H1 (cell line): ENCODE measurements around the gene CYP2W1. TPM values are rescaled to one million over a fixed set of nuclear protein-coding genes. Genes with fewer than 3 reads are reported as not detected.

Source experiments
- CTCF ChIA-PET: fragments of 300-600 bp; sonication (Branson Sonifier 250); formaldehyde crosslinking; loops from one replicate; lab custom pipeline; 2021; ENCODE audit not compliant: partially characterized antibody; lab: Charles Lee
- POLR2A ChIA-PET: fragments of 300-600 bp; sonication (Branson Sonifier 250); formaldehyde crosslinking; loops from one replicate; lab custom pipeline; 2021; ENCODE audit warnings: inconsistent platforms; ENCODE audit not compliant: partially characterized antibody; lab: Charles Lee
- DNase-seq, 2 experiments: peaks; one replicate each; pipeline versions ENCODE4 v3.0.0 to v3.0.0-alpha.2; 2010 to 2022; ENCODE audit warnings: low spot score in 2 of 2, low read depth in 1 of 2, mixed read lengths in 1 of 2
- FAIRE-seq: peaks from 2 replicates; lab custom pipeline; 2011; peaks lifted over from hg19 to GRCh38; lab: Jason Lieb, UNC
- H2AFZ ChIP-seq: 2 replicates; pipeline ENCODE4 v1.8.1; 2012; ENCODE audit warnings: low read length, inconsistent platforms
- H2AK5ac ChIP-seq: 2 replicates; pipeline ENCODE4 v1.6.1; 2013; ENCODE audit warnings: low read depth, low read length
- H2BK120ac ChIP-seq: replicated peaks from 2 replicates; pipeline ENCODE3; 2013; ENCODE audit warnings: low read depth, low read length, inconsistent platforms
- H2BK12ac ChIP-seq: 2 replicates; pipeline ENCODE4 v1.6.1; 2013; ENCODE audit warnings: low read depth, low read length
- H2BK15ac ChIP-seq: 2 replicates; pipeline ENCODE4 v1.6.1; 2013; ENCODE audit warnings: low read length
- H2BK20ac ChIP-seq: 2 replicates; pipeline ENCODE4 v1.6.1; 2013; ENCODE audit warnings: low read length
- H2BK5ac ChIP-seq: 2 replicates; pipeline ENCODE4 v1.6.1; 2013; ENCODE audit warnings: low read depth, low read length
- H3K14ac ChIP-seq: 2 replicates; pipeline ENCODE4 v1.6.1; 2013; ENCODE audit warnings: inconsistent platforms; ENCODE audit not compliant: insufficient read length
- H3K18ac ChIP-seq: 2 replicates; pipeline ENCODE4 v1.6.1; 2013; ENCODE audit warnings: low read length; ENCODE audit errors: extremely low read depth
- H3K23ac ChIP-seq: 2 replicates; pipeline ENCODE4 v1.6.1; 2013; ENCODE audit warnings: inconsistent platforms; ENCODE audit not compliant: insufficient read length
- H3K23me2 ChIP-seq: 2 replicates; pipeline ENCODE4 v1.6.1; 2013; ENCODE audit warnings: low read depth, low read length
- H3K27ac ChIP-seq: 2 replicates; pipeline ENCODE4 v1.6.1; 2011; ENCODE audit warnings: low read depth, low read length, inconsistent platforms
- H3K27me3 ChIP-seq, 4 experiments: replicated peaks in 1 of 4; 1 replicate in 1 of 4; 2 replicates in 3 of 4; pipeline versions ENCODE4 v1.6.1 to v1.8.1; 2011 to 2013; ENCODE audit warnings: low read length in 3 of 4, mild to moderate bottlenecking in 3 of 4, inconsistent platforms in 2 of 4, mixed read lengths in 2 of 4, moderate library complexity in 1 of 4; ENCODE audit not compliant: control insufficient read depth in 3 of 4, insufficient read depth in 3 of 4; ENCODE audit errors: extremely low read depth in 1 of 4
- H3K36me3 ChIP-seq, 4 experiments: 2 replicates each; pipeline versions ENCODE4 v1.6.1 to v1.8.1; 2011 to 2013; ENCODE audit warnings: mild to moderate bottlenecking in 4 of 4, low read length in 3 of 4, moderate library complexity in 2 of 4, control low read depth in 1 of 4, inconsistent platforms in 1 of 4; ENCODE audit not compliant: insufficient read depth in 4 of 4, control insufficient read depth in 2 of 4
- H3K4ac ChIP-seq: replicated peaks from 2 replicates; pipeline ENCODE3; 2013; ENCODE audit warnings: low read length, low read depth, mixed read lengths, inconsistent platforms; ENCODE audit not compliant: insufficient read length
- H3K4me1 ChIP-seq, 4 experiments: replicated peaks in 1 of 4; 1 replicate in 1 of 4; 2 replicates in 3 of 4; pipeline versions ENCODE4 v1.6.1 to v1.8.1; 2011 to 2013; ENCODE audit warnings: low read length in 3 of 4, inconsistent platforms in 2 of 4, mixed read lengths in 1 of 4; ENCODE audit not compliant: insufficient read depth in 4 of 4, control insufficient read depth in 3 of 4
- H3K4me2 ChIP-seq, 2 experiments: 2 replicates each; pipeline versions ENCODE4 v1.6.1 to v1.8.1; 2011 to 2013; ENCODE audit warnings: low read depth in 2 of 2, low read length in 2 of 2, control low read depth in 1 of 2, inconsistent platforms in 1 of 2, mild to moderate bottlenecking in 1 of 2; ENCODE audit not compliant: insufficient read depth in 1 of 2
- H3K4me3 ChIP-seq, 4 experiments: fragments of 200-600, 300-600 bp in 1 of 4; sonication (generic), shearing (Covaris generic), sonication (Bioruptor Twin) in 1 of 4; 2 replicates each; pipeline versions ENCODE4 v1.5.1 to v1.8.1; 2011 to 2016; ENCODE audit warnings: low read length in 4 of 4, low read depth in 3 of 4, control low read depth in 2 of 4, inconsistent platforms in 2 of 4, mild to moderate bottlenecking in 2 of 4, mixed read lengths in 1 of 4, moderate library complexity in 1 of 4; ENCODE audit not compliant: insufficient read depth in 2 of 4; ENCODE audit errors: extremely low read depth in 1 of 4
- H3K56ac ChIP-seq: replicated peaks from 2 replicates; pipeline ENCODE3; 2013; ENCODE audit warnings: low read depth, mild to moderate bottlenecking, mixed read lengths, low read length, inconsistent platforms; ENCODE audit not compliant: insufficient read length
- H3K79me1 ChIP-seq: 2 replicates; pipeline ENCODE4 v1.6.1; 2013; ENCODE audit warnings: low read depth, low read length, control low read depth
- H3K79me2 ChIP-seq, 2 experiments: 2 replicates each; pipeline versions ENCODE4 v1.6.1 to v1.8.1; 2012 to 2013; ENCODE audit warnings: low read length in 2 of 2, mild to moderate bottlenecking in 2 of 2, inconsistent platforms in 1 of 2; ENCODE audit not compliant: insufficient read depth in 2 of 2, control insufficient read depth in 1 of 2
- H3K9ac ChIP-seq, 4 experiments: replicated peaks in 1 of 4; 1 replicate in 1 of 4; 2 replicates in 3 of 4; pipeline versions ENCODE4 v1.6.1 to v1.8.1; 2011 to 2013; ENCODE audit warnings: low read depth in 3 of 4, low read length in 3 of 4, control low read depth in 2 of 4, mild to moderate bottlenecking in 2 of 4, moderate library complexity in 2 of 4, inconsistent platforms in 1 of 4; ENCODE audit errors: extremely low read depth in 1 of 4
- H3K9me3 ChIP-seq, 2 experiments: 2 replicates each; pipeline versions ENCODE4 v1.6.1 to v1.8.1; 2012 to 2013; ENCODE audit warnings: mild to moderate bottlenecking in 2 of 2, moderate library complexity in 2 of 2, control low read depth in 1 of 2, inconsistent platforms in 1 of 2, low read depth in 1 of 2, low read length in 1 of 2, mixed read lengths in 1 of 2; ENCODE audit not compliant: insufficient read depth in 2 of 2
- H4K20me1 ChIP-seq, 2 experiments: replicated peaks in 1 of 2; 2 replicates each; pipeline versions ENCODE3 to v1.8.1; 2011 to 2013; ENCODE audit warnings: inconsistent platforms in 2 of 2, low read length in 2 of 2, mild to moderate bottlenecking in 1 of 2; ENCODE audit not compliant: insufficient read depth in 2 of 2, control insufficient read depth in 1 of 2
- H4K5ac ChIP-seq: 2 replicates; pipeline ENCODE4 v1.6.1; 2013; ENCODE audit warnings: low read length, low read depth, mixed read lengths, inconsistent platforms; ENCODE audit not compliant: insufficient read length
- H4K8ac ChIP-seq: 2 replicates; pipeline ENCODE4 v1.8.0; 2013; ENCODE audit warnings: mild to moderate bottlenecking, moderate library complexity, low read length, inconsistent platforms; ENCODE audit not compliant: insufficient read depth; ENCODE audit errors: extremely low read depth
- H4K91ac ChIP-seq: replicated peaks from 2 replicates; pipeline ENCODE3; 2013; ENCODE audit warnings: low read length, mixed read lengths, inconsistent platforms; ENCODE audit not compliant: insufficient read length
- CBX5 ChIP-seq: fragments of 300-800, 300-1000 bp; sonication (generic); IDR thresholded peaks from 2 replicates; pipeline ENCODE4 v1.7.1; 2016; ENCODE audit warnings: antibody characterized with exemption, low read length, low read depth
- CREB1 ChIP-seq: IDR thresholded peaks from 2 replicates; pipeline ENCODE4 v1.6.1; 2012; ENCODE audit warnings: inconsistent platforms
- JUND ChIP-seq: IDR thresholded peaks from 2 replicates; pipeline ENCODE4 v1.6.1; 2011; ENCODE audit warnings: mild to moderate bottlenecking, improper control_type of control experiment, low read length
- KDM1A ChIP-seq: fragments of 200-600, 300-600 bp; sonication (generic); IDR thresholded peaks from 2 replicates; pipeline ENCODE4 v1.7.1; 2016; ENCODE audit warnings: mild to moderate bottlenecking, low read length, borderline replicate concordance
- KDM5A ChIP-seq: fragments of 200-600 bp; IDR thresholded peaks from 2 replicates; pipeline ENCODE4 v1.7.1; 2012; ENCODE audit warnings: mild to moderate bottlenecking, low read length, inconsistent platforms, mixed read lengths
- POLR2AphosphoS5 ChIP-seq: IDR thresholded peaks from 2 replicates; pipeline ENCODE4 v1.6.1; 2011; ENCODE audit warnings: low read depth, low read length
- RAD21 ChIP-seq, 2 experiments: IDR thresholded peaks in 1 of 2; conservative IDR thresholded peaks in 1 of 2; 2 replicates each; pipeline ENCODE4 v1.6.1; 2011; ENCODE audit warnings: low read depth in 2 of 2, low read length in 2 of 2, improper control_type of control experiment in 1 of 2, inconsistent platforms in 1 of 2, mild to moderate bottlenecking in 1 of 2, moderate library complexity in 1 of 2
- RBBP5 ChIP-seq: IDR thresholded peaks from 2 replicates; pipeline ENCODE4 v1.7.1; 2012; ENCODE audit warnings: low read depth, mild to moderate bottlenecking, inconsistent platforms, low read length, moderate library complexity, borderline replicate concordance
- SIN3A ChIP-seq, 2 experiments: IDR thresholded peaks in 1 of 2; conservative IDR thresholded peaks in 1 of 2; 2 replicates each; pipeline ENCODE4 v1.6.1; 2011 to 2012; ENCODE audit warnings: low read length in 2 of 2, improper control_type of control experiment in 1 of 2, low read depth in 1 of 2, mild to moderate bottlenecking in 1 of 2
- TCF12 ChIP-seq: IDR thresholded peaks from 2 replicates; pipeline ENCODE4 v1.6.1; 2011; ENCODE audit warnings: low read depth, mild to moderate bottlenecking, low read length
- YY1 ChIP-seq: IDR thresholded peaks from 2 replicates; pipeline ENCODE4 v1.6.1; 2011; ENCODE audit warnings: low read depth, mild to moderate bottlenecking, low read length
- WGBS, 2 experiments: shearing (Covaris generic) in 1 of 2; methylation state at CpG; one replicate each; pipeline versions ENCODE4 v1.1.6 to v1.1.7; 2013 to 2015; ENCODE audit warnings: low lambda C conversion rate in 2 of 2, mixed read lengths in 2 of 2, inconsistent platforms in 1 of 2, low coverage in 1 of 2, missing lambda C conversion rate in 1 of 2; ENCODE audit not compliant: insufficient replicate concordance in 2 of 2, insufficient coverage in 1 of 2, insufficient read length in 1 of 2; ENCODE audit errors: extremely low coverage in 1 of 2, missing lambda C conversion rate in 1 of 2; 5-methylcytosine and 5-hydroxymethylcytosine counted together
- polyA plus RNA-seq, 7 experiments: library from polyadenylated mRNA; depleted of rRNA in 3 of 7; stranded (reverse) in 5 of 7; unstranded in 2 of 7; fragments of >200 nt in 5 of 7; fragments of 200-250 nt in 2 of 7; gene quantifications; 1 replicate in 5 of 7; 2 replicates in 1 of 7; 4 replicates in 1 of 7; pipeline versions ENCODE4 v1.2.1 to v1.2.3, GENCODE V29; 2011 to 2013; ENCODE audit warnings: missing spikeins in 2 of 7, mixed read lengths in 2 of 7
- total RNA-seq: library from RNA; stranded (reverse); fragmentation: NEBNext Ultra II Directional; extraction: Animal tissue kit (Norgen Biotek cat#: 25700); gene quantifications from 2 replicates; pipeline ENCODE4 v1.2.1, GENCODE V29; 2021

The CYP2W1 gene
- total and polyA plus RNA-seq, 2 of the 8 experiments (the other 6 are each of a cell fraction or from before 2014, with no cell fraction given): not detected

- Histone ChIP-seq H3K27me3 (no peaks in the 10 kb centered on the region), H3K4ac (no peak overlapping the region), H2BK12ac (no peak overlapping the region), H3K27ac (no peak overlapping the region), H3K14ac (no peak overlapping the region), H3K18ac (no peak overlapping the region), H3K56ac (peak overlapping the region; percentile 16), H2BK20ac (no peak overlapping the region), H3K9ac (no peak overlapping the region), H2BK120ac (no peak overlapping the region), H3K4me2 (no peak overlapping the region), H4K8ac (no peak overlapping the region), H2AFZ (no peak overlapping the region), H2BK5ac (no peak overlapping the region), H3K36me3 (no peaks in the 10 kb centered on the region), H3K79me1 (no peaks in the 10 kb centered on the region), H4K5ac (no peak overlapping the region), H4K20me1 (peaks cover 0 to 2% of the 10 kb centered on the region in 2 experiments), H3K4me3 (no peak overlapping the region), H2AK5ac (no peak overlapping the region), H3K79me2 (no peaks in the 10 kb centered on the region), H2BK15ac (no peak overlapping the region), H4K91ac (no peak overlapping the region), H3K4me1 (peaks cover 0 to 8% (median 4%) of the 10 kb centered on the region in 4 experiments; a peak in 5 of 7 replicates), H3K23me2 (no peaks in the 10 kb centered on the region), H3K23ac (no peak overlapping the region), H3K9me3 (no peaks in the 10 kb centered on the region)
- POLR2A ChIA-PET: interaction anchor here (1.0 to 1.4 kb wide), 2 partner anchors 25 to 47 kb away, joined by 3 to 4 read pairs; partner anchors contain the start of gene GPR146
- DNase-seq (no peak), FAIRE-seq (no peak)
- CTCF ChIA-PET: interaction anchor here (0.8 to 10.0 kb wide), 14 partner anchors 9 to 178 kb away, joined by 3 to 143 read pairs (median 4); no protein-coding TSS in a partner anchor
- 81% methylated on average over 32 of the region's 45 CpGs; no CpG with 5 or more reads in 1 of the 2 experiments for WGBS, 2 experiments
- TF ChIP-seq KDM5A: no peak
- TF ChIP-seq TCF12: no peak
- no peak for TF ChIP-seq CBX5
- TF ChIP-seq CREB1: no peak
- TF ChIP-seq KDM1A: no peak
- peak; percentile 24 to 27; a peak in 2 of 4 replicates for TF ChIP-seq RAD21 (IDR thresholded peaks at IDR 0.05 in 1 of 2, conservative IDR thresholded peaks at IDR 0.05 in 1 of 2; ENCODE audit: low read depth in 2 of 2, low read length in 2 of 2)
- TF ChIP-seq POLR2AphosphoS5: no peak
- no peak for TF ChIP-seq JUND
- TF ChIP-seq YY1: no peak
- no peak for TF ChIP-seq RBBP5
- no peak for TF ChIP-seq SIN3A (conservative IDR thresholded peaks at IDR 0.05 in 1 of 2, IDR thresholded peaks at IDR 0.05 in 1 of 2; ENCODE audit: low read depth in 1 of 2, low read length in 2 of 2)
Observed at GRCh38 chr7:997404-998395, 14.7 kb downstream of the CYP2W1 start.
